OCI-LY1 (cell line): ENCODE results near the gene ADSL.
A peak's percentile ranks its signal among the peaks of the same experiment; 100 is the strongest.

ENCODE experiments used
- H2AFZ ChIP-seq: fragments of 200-600 bp; sonication (generic), shearing (Covaris generic); 2 replicates; pipeline ENCODE4 v1.6.0; 2014; ENCODE audit warnings: antibody characterized with exemption, mild to moderate bottlenecking, low read length
- H3F3A ChIP-seq: fragments of 200-600 bp; sonication (generic), shearing (Covaris generic); 2 replicates; pipeline ENCODE4 v1.6.0; 2014; ENCODE audit warnings: mild to moderate bottlenecking, antibody characterized with exemption, low read length, moderate library complexity; ENCODE audit not compliant: insufficient read depth
- H3K27ac ChIP-seq: fragments of 200-600 bp; sonication (generic); 2 replicates; pipeline ENCODE4 v1.5.1; 2014; ENCODE audit warnings: low read length, mixed run types, mild to moderate bottlenecking, low read depth; ENCODE audit not compliant: poor library complexity, severe bottlenecking
- H3K27me3 ChIP-seq: fragments of 200-600 bp; sonication (generic); 2 replicates; pipeline ENCODE4 v1.6.0; 2014; ENCODE audit warnings: antibody characterized with exemption, mild to moderate bottlenecking, low read length, moderate library complexity; ENCODE audit not compliant: insufficient read depth
- H3K36me3 ChIP-seq: fragments of 200-600 bp; sonication (generic); 2 replicates; pipeline ENCODE4 v1.6.1; 2014; ENCODE audit warnings: mild to moderate bottlenecking, antibody characterized with exemption, low read length, moderate library complexity, mixed read lengths; ENCODE audit not compliant: insufficient read depth
- H3K4me1 ChIP-seq: fragments of 200-600 bp; sonication (generic); 2 replicates; pipeline ENCODE4 v1.5.1; 2014; ENCODE audit warnings: mild to moderate bottlenecking, low read length, moderate library complexity; ENCODE audit not compliant: insufficient read depth, severe bottlenecking
- H3K4me2 ChIP-seq: fragments of 200-600 bp; sonication (generic), shearing (Covaris generic); 2 replicates; pipeline ENCODE4 v1.6.1; 2014; ENCODE audit warnings: low read length
- H3K4me3 ChIP-seq: fragments of 200-600 bp; sonication (generic); 2 replicates; pipeline ENCODE4 v1.5.1; 2014; ENCODE audit warnings: low read length, low read depth, mild to moderate bottlenecking, mixed read lengths; ENCODE audit not compliant: poor library complexity, severe bottlenecking
- H3K79me2 ChIP-seq: fragments of 200-600 bp; shearing (Covaris generic); 2 replicates; pipeline ENCODE4 v1.6.1; 2016; ENCODE audit warnings: mixed run types, low read length, mixed read lengths; ENCODE audit not compliant: insufficient read depth
- H3K9ac ChIP-seq: fragments of 200-600 bp; sonication (generic), shearing (Covaris generic); 2 replicates; pipeline ENCODE4 v1.6.1; 2014; ENCODE audit warnings: mild to moderate bottlenecking, low read length, mixed read lengths
- H3K9me2 ChIP-seq: fragments of 200-600 bp; sonication (generic), shearing (Covaris generic); 2 replicates; pipeline ENCODE4 v1.6.1; 2014; ENCODE audit warnings: low read depth, mild to moderate bottlenecking, low read length, mixed read lengths
- H3K9me3 ChIP-seq: fragments of 200-600 bp; shearing (Covaris generic); 2 replicates; pipeline ENCODE4 v1.6.1; 2014; ENCODE audit warnings: low read length, mixed read lengths
- H4K20me1 ChIP-seq: fragments of 200-600 bp; sonication (generic), shearing (Covaris generic); 2 replicates; pipeline ENCODE4 v1.6.0; 2016; ENCODE audit warnings: mild to moderate bottlenecking, low read length; ENCODE audit not compliant: insufficient read depth
- CTCF ChIP-seq: fragments of 200-600 bp; sonication (generic), shearing (Covaris generic); IDR thresholded peaks from 2 replicates; pipeline ENCODE4 v1.5.1; 2017; ENCODE audit warnings: mild to moderate bottlenecking, antibody characterized with exemption, low read length, moderate library complexity, mixed read lengths
- EZH2 ChIP-seq: fragments of 200-600 bp; sonication (generic), shearing (Covaris generic); IDR thresholded peaks from 2 replicates; pipeline ENCODE4 v1.8.0; 2017; ENCODE audit warnings: borderline replicate concordance, mixed run types, mild to moderate bottlenecking, antibody characterized with exemption, low read length, moderate library complexity, mixed read lengths

ADSL gene

GRCh38 chr22:40421082-40421350, 74.7 kb downstream of the ADSL start:
- H2AFZ ChIP-seq: no peak overlapping the region
- H3K79me2 ChIP-seq: no peaks in the 10 kb centered on the region
- H3K27me3 ChIP-seq: no peaks in the 10 kb centered on the region
- no peaks in the 10 kb centered on the region for H3F3A ChIP-seq
- H4K20me1 ChIP-seq: no peaks in the 10 kb centered on the region
- TF ChIP-seq EZH2 (no peak), CTCF (no peak)
- H3K4me2 ChIP-seq: no peak overlapping the region
- H3K27ac ChIP-seq: no peak overlapping the region
- H3K9me2 ChIP-seq: no peaks in the 10 kb centered on the region
- no peak overlapping the region for H3K9ac ChIP-seq
- H3K4me1 ChIP-seq: peaks cover 33% of the 10 kb centered on the region
- H3K36me3 ChIP-seq: peaks cover 85% of the 10 kb centered on the region
- H3K9me3 ChIP-seq: no peaks in the 10 kb centered on the region
- H3K4me3 ChIP-seq: no peak overlapping the region

GRCh38 chr22:40421941-40422340, 75.6 kb downstream of the ADSL start:
- no peak overlapping the region for H2AFZ ChIP-seq
- H3K9me3 ChIP-seq: no peaks in the 10 kb centered on the region
- no peaks in the 10 kb centered on the region for H3K79me2 ChIP-seq
- H3K4me3 ChIP-seq: no peak overlapping the region
- no peaks in the 10 kb centered on the region for H3K9me2 ChIP-seq
- peaks cover 23% of the 10 kb centered on the region for H3K4me1 ChIP-seq
- H3F3A ChIP-seq: no peaks in the 10 kb centered on the region
- peaks cover 87% of the 10 kb centered on the region for H3K36me3 ChIP-seq
- H3K4me2 ChIP-seq: no peak overlapping the region
- no peaks in the 10 kb centered on the region for H4K20me1 ChIP-seq
- TF ChIP-seq EZH2: no peak
- no peak for TF ChIP-seq CTCF
- no peak overlapping the region for H3K9ac ChIP-seq
- peak overlapping the region; percentile 7 for H3K27ac ChIP-seq
- no peaks in the 10 kb centered on the region for H3K27me3 ChIP-seq

- H4K20me1 ChIP-seq: no peaks in the 10 kb centered on the region
Measured at GRCh38 chr22:40422558-40423309, 76.4 kb downstream of the ADSL start.

More at GRCh38 chr22:40422558-40423309, 76.4 kb downstream of the ADSL start:
- Histone ChIP-seq H3K27ac (peak overlapping the region; percentile 7), H3K4me1 (peaks cover 15% of the 10 kb centered on the region), H3K9me3 (no peaks in the 10 kb centered on the region), H2AFZ (no peak overlapping the region), H3K4me2 (no peak overlapping the region), H3K4me3 (no peak overlapping the region), H3K79me2 (no peaks in the 10 kb centered on the region), H3K36me3 (peaks cover 92% of the 10 kb centered on the region), H3K9me2 (no peaks in the 10 kb centered on the region), H3K27me3 (no peaks in the 10 kb centered on the region), H3K9ac (no peak overlapping the region), H3F3A (no peaks in the 10 kb centered on the region)
- TF ChIP-seq EZH2 (no peak), CTCF (no peak)
